GM21717 (cell line): ENCODE measurements around the gene LPIN2.
A peak's percentile ranks its signal among the peaks of the same experiment; 100 is the strongest.

Experiments
- ATAC-seq: cut with Tn5 transposase; IDR thresholded peaks from one replicate; pipeline ENCODE4 v1.9.1; 2021; ENCODE audit warnings: mild to moderate bottlenecking, moderate library complexity; ENCODE audit not compliant: unreplicated experiment

Gene LPIN2

DNA sequence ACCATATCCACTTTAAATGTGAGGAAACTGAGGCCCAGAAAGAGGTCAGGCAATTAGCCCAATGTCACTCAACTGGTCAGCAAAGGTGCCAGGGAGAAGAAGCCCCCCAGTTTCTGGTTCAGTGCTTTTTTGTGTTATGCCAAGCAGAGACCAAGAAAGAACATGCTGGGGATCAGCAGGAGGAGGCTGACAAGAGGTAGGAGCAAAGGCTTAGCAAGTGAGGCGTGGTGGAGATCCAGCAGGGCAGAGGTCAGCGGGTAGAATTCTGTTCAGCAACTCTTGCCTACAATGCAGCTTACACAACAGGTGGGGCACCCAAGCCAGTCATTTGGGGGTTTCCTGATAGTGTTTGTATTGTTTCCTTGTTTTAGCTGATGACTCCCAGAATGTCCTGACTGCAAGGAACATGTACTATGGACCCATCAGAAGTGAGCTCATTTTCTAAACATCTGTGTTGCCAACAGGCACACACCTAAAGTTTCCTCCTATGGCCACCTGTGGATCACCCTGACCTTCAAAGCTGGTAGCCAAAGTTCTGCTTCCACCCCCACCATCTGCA is 28.2 kb downstream of the LPIN2 start:
- no peak for ATAC-seq

GRCh38 chr18:2984091-2984490 is 28.9 kb downstream of the LPIN2 start:
- ATAC-seq, result no peak

DNA sequence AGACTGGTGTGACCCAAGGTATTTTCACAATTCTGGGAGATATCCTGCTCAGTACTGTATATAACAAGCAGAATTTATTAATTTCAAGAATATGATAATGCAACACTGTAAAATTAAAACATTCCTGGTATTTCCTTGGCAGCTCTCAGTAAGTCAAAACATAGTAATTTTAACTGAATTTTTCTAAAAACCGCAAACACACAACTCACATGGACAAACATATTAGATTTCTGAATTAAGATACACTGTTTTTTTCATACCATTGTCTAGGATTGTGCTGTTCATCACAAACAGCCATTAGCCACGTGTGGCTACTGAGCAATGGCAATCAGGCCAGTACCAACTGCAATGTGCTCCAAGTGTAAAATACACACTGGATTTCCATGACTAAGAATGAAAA is 29.6 kb downstream of the LPIN2 start:
- no peak for ATAC-seq

DNA sequence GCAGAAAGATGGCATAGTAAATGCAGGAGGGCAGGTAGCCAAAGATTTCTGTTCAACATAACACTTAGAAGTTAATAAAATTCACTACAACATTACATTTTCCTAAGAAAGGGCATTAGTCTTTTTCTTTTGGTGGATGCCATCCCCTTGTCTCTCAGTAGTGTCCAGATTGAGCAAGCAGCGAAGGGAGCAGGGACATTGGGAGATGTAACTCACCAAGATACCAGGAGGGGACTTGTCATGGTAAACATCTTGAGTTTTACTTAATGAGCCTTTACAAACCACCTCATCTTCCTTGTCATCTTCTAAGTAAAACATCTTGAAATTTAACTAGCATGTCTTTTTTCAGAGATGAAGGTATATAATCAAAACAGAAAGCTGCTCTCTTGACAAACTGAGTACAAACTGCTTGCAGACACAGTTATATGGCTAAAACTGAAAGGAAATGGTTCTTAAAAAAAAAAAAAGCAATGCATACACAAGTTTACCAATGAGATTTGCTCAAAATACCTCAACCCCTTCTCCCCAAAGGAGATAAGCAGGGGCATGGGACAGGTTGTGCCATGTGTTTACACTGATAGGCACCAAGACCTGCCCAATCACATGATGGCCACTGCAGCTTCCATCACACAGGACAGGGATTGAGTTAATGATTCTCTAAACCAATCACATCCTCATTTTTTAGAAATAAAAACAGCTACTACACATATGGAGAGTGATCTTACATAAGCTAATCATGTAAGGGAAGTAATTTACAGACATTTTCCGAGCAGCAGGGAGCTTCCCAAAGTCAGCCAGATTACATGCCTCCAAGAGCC is 30.3 kb downstream of the LPIN2 start:
- no peak for ATAC-seq

DNA sequence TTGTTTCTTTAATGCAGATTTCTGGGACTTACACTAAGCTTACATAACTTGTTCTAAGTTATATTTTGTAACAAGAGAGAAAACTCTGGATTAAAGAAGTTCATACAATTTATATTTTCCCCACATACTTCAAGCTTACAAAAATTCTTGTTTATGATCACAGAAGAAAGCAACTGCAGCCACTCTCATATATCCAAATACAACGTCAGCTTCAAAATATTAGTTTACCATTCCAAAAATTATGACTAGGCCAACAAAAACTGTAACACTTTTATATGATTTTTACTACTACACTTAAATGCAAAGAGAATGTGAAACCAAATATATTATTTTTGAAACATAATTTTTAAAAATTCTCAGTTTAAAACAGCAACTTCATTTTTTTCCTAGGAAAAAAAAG is 30.9 kb downstream of the LPIN2 start:
- no peak for ATAC-seq

DNA sequence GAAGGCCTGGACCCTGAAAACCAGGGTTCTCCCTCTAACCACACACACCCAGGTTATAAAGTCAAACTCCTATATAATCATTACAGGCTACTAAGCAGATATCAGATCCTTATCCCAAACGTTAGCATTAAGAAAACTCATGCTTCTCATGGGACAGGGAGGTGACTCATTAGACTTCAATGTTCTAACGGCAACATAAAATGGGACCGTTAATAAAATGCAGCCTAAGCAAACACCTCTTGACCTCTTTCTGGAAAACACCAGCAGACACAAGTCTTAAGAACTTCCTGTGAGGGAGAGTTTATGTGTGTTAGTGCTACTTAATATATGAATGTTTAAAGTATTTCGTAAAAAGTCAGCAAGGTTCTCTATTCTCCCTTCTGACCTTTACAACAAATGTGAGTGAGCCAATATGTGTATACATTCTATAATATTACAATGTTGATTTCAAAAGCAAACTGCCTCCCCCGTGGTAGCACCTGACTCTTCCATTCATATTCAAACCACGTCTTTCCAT is 31.7 kb downstream of the LPIN2 start:
- no peak for ATAC-seq

DNA sequence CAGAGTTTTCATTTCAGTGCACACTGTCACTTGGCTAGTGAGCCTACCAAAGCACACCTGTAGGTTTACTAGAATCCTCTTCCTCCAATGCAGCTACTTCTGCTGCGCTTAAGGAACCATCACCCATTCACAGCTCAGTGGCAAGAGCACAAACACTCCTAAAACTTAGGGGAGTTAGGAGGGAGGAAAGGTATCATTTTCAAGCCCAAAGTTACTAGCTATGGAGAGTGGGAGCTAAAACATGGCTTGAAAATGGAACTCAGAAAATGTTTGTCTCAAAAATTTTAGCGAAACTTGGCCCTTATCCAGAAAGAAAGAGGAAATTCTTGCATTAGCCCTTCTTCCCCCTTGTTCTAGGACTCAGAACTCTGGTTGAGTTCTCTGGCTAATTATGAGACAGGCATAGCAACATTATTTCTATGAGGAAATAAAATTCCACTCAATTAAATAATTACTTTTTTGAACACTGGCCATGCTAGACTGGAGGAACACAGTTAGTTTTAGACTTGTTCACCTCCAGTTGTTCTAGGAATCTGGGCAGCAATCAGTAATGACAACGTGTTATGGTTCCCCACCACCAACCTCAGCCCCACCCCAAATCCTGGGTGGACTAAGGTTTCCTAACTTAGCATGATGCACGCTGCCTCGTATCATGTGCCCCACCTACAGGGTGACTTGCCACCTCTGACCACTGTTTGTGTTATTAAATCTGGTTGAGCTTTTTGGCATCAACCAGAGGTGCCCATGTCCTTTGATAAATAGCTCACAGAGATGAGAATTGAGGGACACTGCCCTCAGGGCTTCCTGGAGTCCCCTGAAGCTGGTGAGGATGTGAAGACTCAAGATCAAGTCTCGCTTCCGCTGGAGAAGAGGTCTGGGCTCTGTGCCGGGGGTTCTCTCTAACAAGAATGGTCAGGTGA is 32.8 kb downstream of the LPIN2 start:
- no peak for ATAC-seq

DNA sequence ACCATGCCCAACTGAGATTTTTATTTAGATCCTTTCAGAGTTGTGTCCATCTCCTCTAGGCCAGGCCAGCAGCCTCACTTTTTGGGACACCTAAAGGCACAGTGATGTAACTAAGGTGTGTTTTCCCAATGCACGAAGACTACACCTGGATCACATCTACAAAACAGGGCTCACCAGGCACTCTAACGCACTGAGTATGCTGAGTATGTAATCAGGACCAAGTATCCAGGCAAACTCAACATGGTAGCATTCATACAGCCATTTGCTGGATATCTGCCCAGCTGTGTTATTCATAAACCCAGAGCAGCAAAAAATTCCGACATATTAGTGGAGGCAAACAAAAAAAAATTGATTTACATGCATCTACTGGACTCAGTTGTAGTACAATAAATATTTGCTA is 33.8 kb downstream of the LPIN2 start:
- no peak for ATAC-seq

GRCh38 chr18:2978661-2979106 is 34.3 kb downstream of the LPIN2 start:
- ATAC-seq, result no peak

DNA sequence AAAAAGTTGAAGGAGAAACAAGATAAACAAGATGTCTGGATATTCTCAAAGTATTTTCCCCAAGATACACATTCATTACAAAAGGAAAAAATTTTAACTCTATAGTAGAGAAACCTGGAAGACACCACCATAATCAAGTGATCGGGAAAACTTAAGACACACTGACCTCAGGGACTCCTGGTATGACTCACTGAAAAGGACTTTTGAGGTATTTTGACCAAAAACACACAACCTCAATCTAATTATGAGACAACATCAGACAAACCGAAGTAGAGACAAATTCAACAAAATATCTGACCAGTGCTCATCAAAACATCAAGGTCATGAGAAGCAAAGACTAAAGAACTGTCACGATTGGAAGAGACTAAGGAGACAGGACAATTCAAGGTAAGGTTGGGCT is 34.7 kb downstream of the LPIN2 start:
- no peak for ATAC-seq

GRCh38 chr18:2976218-2977132 is 36.5 kb downstream of the LPIN2 start:
- no peak for ATAC-seq

DNA sequence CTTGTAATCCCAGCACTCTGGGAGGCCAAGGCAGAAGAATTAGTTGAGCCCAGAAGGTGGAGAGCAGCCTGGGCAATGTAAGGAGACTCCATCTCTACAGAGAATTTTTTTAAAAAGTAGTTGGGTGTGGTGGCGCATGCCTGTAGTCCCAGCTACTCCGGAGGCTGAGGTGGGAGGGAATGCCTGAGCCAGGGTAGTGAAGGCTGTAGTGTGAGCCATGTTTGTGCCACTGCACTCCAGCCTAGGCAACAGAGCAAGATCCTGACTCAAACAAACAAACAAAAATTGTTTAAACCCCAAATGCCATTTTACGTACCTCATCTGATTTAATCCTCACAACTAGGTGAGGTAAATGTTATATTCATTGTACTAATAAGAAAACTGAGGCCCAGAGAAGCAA is 38.2 kb downstream of the LPIN2 start:
- ATAC-seq, result no peak

- ATAC-seq, result peak; percentile 70
Measured at GRCh38 chr18:2971741-2972552, 41.0 kb downstream of the LPIN2 start.

GRCh38 chr18:2970772-2971659 is 41.9 kb downstream of the LPIN2 start:
- no peak for ATAC-seq

DNA sequence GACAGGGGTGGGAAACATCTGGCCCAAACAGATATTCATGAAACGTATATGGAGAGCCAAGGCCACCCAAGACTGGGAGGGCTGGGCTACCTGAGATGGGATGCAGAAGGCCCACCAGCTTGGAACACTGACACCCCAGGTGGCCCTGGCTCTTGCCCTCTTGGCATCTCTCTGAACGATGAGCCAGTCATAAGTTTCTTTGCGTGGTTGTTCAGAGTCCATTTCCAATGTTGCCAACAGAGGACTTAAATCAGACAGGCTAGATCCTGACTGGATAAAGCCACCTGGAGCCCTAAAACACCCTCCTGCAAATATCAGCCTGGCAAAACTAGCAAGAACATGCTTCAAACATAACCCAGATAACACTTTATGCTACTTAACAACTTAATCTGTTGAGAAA is 42.6 kb downstream of the LPIN2 start:
- no peak for ATAC-seq

GRCh38 chr18:2969695-2970094 is 43.2 kb downstream of the LPIN2 start:
- no peak for ATAC-seq

GRCh38 chr18:2968606-2969005 is 44.3 kb downstream of the LPIN2 start:
- ATAC-seq, result no peak

- ATAC-seq, result no peak
Measured at GRCh38 chr18:2967820-2968219, 45.1 kb downstream of the LPIN2 start.

- ATAC-seq, result no peak
Measured at GRCh38 chr18:2967357-2967756, 45.6 kb downstream of the LPIN2 start.
